H1 (cell line): ENCODE data around the gene STXBP6. TPM values are rescaled to one million over a fixed set of nuclear protein-coding genes. Genes with fewer than 3 reads are reported as not detected.

Experiments used
- CTCF ChIA-PET: fragments of 300-600 bp; sonication (Branson Sonifier 250); formaldehyde crosslinking; loops from one replicate; lab custom pipeline; 2021; ENCODE audit not compliant: partially characterized antibody; lab: Charles Lee
- POLR2A ChIA-PET: fragments of 300-600 bp; sonication (Branson Sonifier 250); formaldehyde crosslinking; loops from one replicate; lab custom pipeline; 2021; ENCODE audit warnings: inconsistent platforms; ENCODE audit not compliant: partially characterized antibody; lab: Charles Lee
- DNase-seq, 2 experiments: peaks; one replicate each; pipeline versions ENCODE4 v3.0.0 to v3.0.0-alpha.2; 2010 to 2022; ENCODE audit warnings: low spot score in 2 of 2, low read depth in 1 of 2, mixed read lengths in 1 of 2
- FAIRE-seq: peaks from 2 replicates; lab custom pipeline; 2011; peaks lifted over from hg19 to GRCh38; lab: Jason Lieb, UNC
- H2AFZ ChIP-seq: 2 replicates; pipeline ENCODE4 v1.8.1; 2012; ENCODE audit warnings: low read length, inconsistent platforms
- H2AK5ac ChIP-seq: 2 replicates; pipeline ENCODE4 v1.6.1; 2013; ENCODE audit warnings: low read depth, low read length
- H2BK120ac ChIP-seq: replicated peaks from 2 replicates; pipeline ENCODE3; 2013; ENCODE audit warnings: low read depth, low read length, inconsistent platforms
- H2BK12ac ChIP-seq: 2 replicates; pipeline ENCODE4 v1.6.1; 2013; ENCODE audit warnings: low read depth, low read length
- H2BK15ac ChIP-seq: 2 replicates; pipeline ENCODE4 v1.6.1; 2013; ENCODE audit warnings: low read length
- H2BK20ac ChIP-seq: 2 replicates; pipeline ENCODE4 v1.6.1; 2013; ENCODE audit warnings: low read length
- H2BK5ac ChIP-seq: 2 replicates; pipeline ENCODE4 v1.6.1; 2013; ENCODE audit warnings: low read depth, low read length
- H3K14ac ChIP-seq: 2 replicates; pipeline ENCODE4 v1.6.1; 2013; ENCODE audit warnings: inconsistent platforms; ENCODE audit not compliant: insufficient read length
- H3K18ac ChIP-seq: 2 replicates; pipeline ENCODE4 v1.6.1; 2013; ENCODE audit warnings: low read length; ENCODE audit errors: extremely low read depth
- H3K23ac ChIP-seq: 2 replicates; pipeline ENCODE4 v1.6.1; 2013; ENCODE audit warnings: inconsistent platforms; ENCODE audit not compliant: insufficient read length
- H3K23me2 ChIP-seq: 2 replicates; pipeline ENCODE4 v1.6.1; 2013; ENCODE audit warnings: low read depth, low read length
- H3K27ac ChIP-seq: 2 replicates; pipeline ENCODE4 v1.6.1; 2011; ENCODE audit warnings: low read depth, low read length, inconsistent platforms
- H3K27me3 ChIP-seq, 4 experiments: replicated peaks in 1 of 4; 1 replicate in 1 of 4; 2 replicates in 3 of 4; pipeline versions ENCODE4 v1.6.1 to v1.8.1; 2011 to 2013; ENCODE audit warnings: low read length in 3 of 4, mild to moderate bottlenecking in 3 of 4, inconsistent platforms in 2 of 4, mixed read lengths in 2 of 4, moderate library complexity in 1 of 4; ENCODE audit not compliant: control insufficient read depth in 3 of 4, insufficient read depth in 3 of 4; ENCODE audit errors: extremely low read depth in 1 of 4
- H3K36me3 ChIP-seq, 4 experiments: 2 replicates each; pipeline versions ENCODE4 v1.6.1 to v1.8.1; 2011 to 2013; ENCODE audit warnings: mild to moderate bottlenecking in 4 of 4, low read length in 3 of 4, moderate library complexity in 2 of 4, control low read depth in 1 of 4, inconsistent platforms in 1 of 4; ENCODE audit not compliant: insufficient read depth in 4 of 4, control insufficient read depth in 2 of 4
- H3K4ac ChIP-seq: replicated peaks from 2 replicates; pipeline ENCODE3; 2013; ENCODE audit warnings: low read length, low read depth, mixed read lengths, inconsistent platforms; ENCODE audit not compliant: insufficient read length
- H3K4me1 ChIP-seq, 4 experiments: replicated peaks in 1 of 4; 1 replicate in 1 of 4; 2 replicates in 3 of 4; pipeline versions ENCODE4 v1.6.1 to v1.8.1; 2011 to 2013; ENCODE audit warnings: low read length in 3 of 4, inconsistent platforms in 2 of 4, mixed read lengths in 1 of 4; ENCODE audit not compliant: insufficient read depth in 4 of 4, control insufficient read depth in 3 of 4
- H3K4me2 ChIP-seq, 2 experiments: 2 replicates each; pipeline versions ENCODE4 v1.6.1 to v1.8.1; 2011 to 2013; ENCODE audit warnings: low read depth in 2 of 2, low read length in 2 of 2, control low read depth in 1 of 2, inconsistent platforms in 1 of 2, mild to moderate bottlenecking in 1 of 2; ENCODE audit not compliant: insufficient read depth in 1 of 2
- H3K4me3 ChIP-seq, 4 experiments: fragments of 200-600, 300-600 bp in 1 of 4; sonication (generic), shearing (Covaris generic), sonication (Bioruptor Twin) in 1 of 4; 2 replicates each; pipeline versions ENCODE4 v1.5.1 to v1.8.1; 2011 to 2016; ENCODE audit warnings: low read length in 4 of 4, low read depth in 3 of 4, control low read depth in 2 of 4, inconsistent platforms in 2 of 4, mild to moderate bottlenecking in 2 of 4, mixed read lengths in 1 of 4, moderate library complexity in 1 of 4; ENCODE audit not compliant: insufficient read depth in 2 of 4; ENCODE audit errors: extremely low read depth in 1 of 4
- H3K56ac ChIP-seq: replicated peaks from 2 replicates; pipeline ENCODE3; 2013; ENCODE audit warnings: low read depth, mild to moderate bottlenecking, mixed read lengths, low read length, inconsistent platforms; ENCODE audit not compliant: insufficient read length
- H3K79me1 ChIP-seq: 2 replicates; pipeline ENCODE4 v1.6.1; 2013; ENCODE audit warnings: low read depth, low read length, control low read depth
- H3K79me2 ChIP-seq, 2 experiments: 2 replicates each; pipeline versions ENCODE4 v1.6.1 to v1.8.1; 2012 to 2013; ENCODE audit warnings: low read length in 2 of 2, mild to moderate bottlenecking in 2 of 2, inconsistent platforms in 1 of 2; ENCODE audit not compliant: insufficient read depth in 2 of 2, control insufficient read depth in 1 of 2
- H3K9ac ChIP-seq, 4 experiments: replicated peaks in 1 of 4; 1 replicate in 1 of 4; 2 replicates in 3 of 4; pipeline versions ENCODE4 v1.6.1 to v1.8.1; 2011 to 2013; ENCODE audit warnings: low read depth in 3 of 4, low read length in 3 of 4, control low read depth in 2 of 4, mild to moderate bottlenecking in 2 of 4, moderate library complexity in 2 of 4, inconsistent platforms in 1 of 4; ENCODE audit errors: extremely low read depth in 1 of 4
- H3K9me3 ChIP-seq, 2 experiments: 2 replicates each; pipeline versions ENCODE4 v1.6.1 to v1.8.1; 2012 to 2013; ENCODE audit warnings: mild to moderate bottlenecking in 2 of 2, moderate library complexity in 2 of 2, control low read depth in 1 of 2, inconsistent platforms in 1 of 2, low read depth in 1 of 2, low read length in 1 of 2, mixed read lengths in 1 of 2; ENCODE audit not compliant: insufficient read depth in 2 of 2
- H4K20me1 ChIP-seq, 2 experiments: replicated peaks in 1 of 2; 2 replicates each; pipeline versions ENCODE3 to v1.8.1; 2011 to 2013; ENCODE audit warnings: inconsistent platforms in 2 of 2, low read length in 2 of 2, mild to moderate bottlenecking in 1 of 2; ENCODE audit not compliant: insufficient read depth in 2 of 2, control insufficient read depth in 1 of 2
- H4K5ac ChIP-seq: 2 replicates; pipeline ENCODE4 v1.6.1; 2013; ENCODE audit warnings: low read length, low read depth, mixed read lengths, inconsistent platforms; ENCODE audit not compliant: insufficient read length
- H4K8ac ChIP-seq: 2 replicates; pipeline ENCODE4 v1.8.0; 2013; ENCODE audit warnings: mild to moderate bottlenecking, moderate library complexity, low read length, inconsistent platforms; ENCODE audit not compliant: insufficient read depth; ENCODE audit errors: extremely low read depth
- H4K91ac ChIP-seq: replicated peaks from 2 replicates; pipeline ENCODE3; 2013; ENCODE audit warnings: low read length, mixed read lengths, inconsistent platforms; ENCODE audit not compliant: insufficient read length
- BCL11A ChIP-seq, 2 experiments: IDR thresholded peaks; one replicate each; pipeline ENCODE4 v1.6.1; 2011; ENCODE audit warnings: low read depth in 2 of 2, low read length in 2 of 2, mild to moderate bottlenecking in 2 of 2
- BRCA1 ChIP-seq: IDR thresholded peaks from 2 replicates; pipeline ENCODE4 v1.6.1; 2012; ENCODE audit warnings: low read depth, low read length, improper control_type of control experiment
- MAX ChIP-seq: IDR thresholded peaks from 2 replicates; pipeline ENCODE4 v1.6.1; 2012; ENCODE audit warnings: inconsistent platforms
- SAP30 ChIP-seq: fragments of 300-600 bp; sonication (generic); IDR thresholded peaks from 2 replicates; pipeline ENCODE4 v1.7.1; 2012; ENCODE audit warnings: low read length, moderate library complexity, mild to moderate bottlenecking, inconsistent platforms; ENCODE audit not compliant: insufficient read depth, insufficient replicate concordance
- WGBS, 2 experiments: shearing (Covaris generic) in 1 of 2; methylation state at CpG; one replicate each; pipeline versions ENCODE4 v1.1.6 to v1.1.7; 2013 to 2015; ENCODE audit warnings: low lambda C conversion rate in 2 of 2, mixed read lengths in 2 of 2, inconsistent platforms in 1 of 2, low coverage in 1 of 2, missing lambda C conversion rate in 1 of 2; ENCODE audit not compliant: insufficient replicate concordance in 2 of 2, insufficient coverage in 1 of 2, insufficient read length in 1 of 2; ENCODE audit errors: extremely low coverage in 1 of 2, missing lambda C conversion rate in 1 of 2; 5-methylcytosine and 5-hydroxymethylcytosine counted together
- polyA plus RNA-seq, 7 experiments: library from polyadenylated mRNA; depleted of rRNA in 3 of 7; stranded (reverse) in 5 of 7; unstranded in 2 of 7; fragments of >200 nt in 5 of 7; fragments of 200-250 nt in 2 of 7; gene quantifications; 1 replicate in 5 of 7; 2 replicates in 1 of 7; 4 replicates in 1 of 7; pipeline versions ENCODE4 v1.2.1 to v1.2.3, GENCODE V29; 2011 to 2013; ENCODE audit warnings: missing spikeins in 2 of 7, mixed read lengths in 2 of 7
- total RNA-seq: library from RNA; stranded (reverse); fragmentation: NEBNext Ultra II Directional; extraction: Animal tissue kit (Norgen Biotek cat#: 25700); gene quantifications from 2 replicates; pipeline ENCODE4 v1.2.1, GENCODE V29; 2021

The STXBP6 gene
- total and polyA plus RNA-seq, 2 of the 8 experiments (the other 6 are each of a cell fraction or from before 2014, with no cell fraction given): 9.4 to 18.1 TPM

- POLR2A ChIA-PET: interaction anchor here (1.1 kb wide), 1 partner anchor 36 kb away, joined by 3 read pairs; no protein-coding TSS in a partner anchor
- no peak overlapping the region for H3K56ac ChIP-seq
- H4K5ac ChIP-seq: no peak overlapping the region
- no peak overlapping the region for H3K4me3 ChIP-seq
- H3K79me1 ChIP-seq: no peaks in the 10 kb centered on the region
- H2BK15ac ChIP-seq: no peak overlapping the region
- no peaks in the 10 kb centered on the region; a peak in 4 of 7 replicates for H3K4me1 ChIP-seq
- DNase-seq (no peak), FAIRE-seq (no peak)
- 86% methylated on average over 5 of the region's 5 CpGs; no CpG with 5 or more reads in 1 of the 2 experiments for WGBS, 2 experiments
- H3K27ac ChIP-seq: no peak overlapping the region
- H2BK5ac ChIP-seq: no peak overlapping the region
- no peak overlapping the region for H3K23ac ChIP-seq
- no peak overlapping the region for H2AK5ac ChIP-seq
- peak overlapping the region in 1 of 4 experiments; percentile 34; a peak in 1 of 7 replicates for H3K9ac ChIP-seq
- no peak overlapping the region for H3K4me2 ChIP-seq
- no peak overlapping the region for H4K8ac ChIP-seq
- no peak overlapping the region for H4K91ac ChIP-seq
- H3K36me3 ChIP-seq: no peaks in the 10 kb centered on the region
- no peak overlapping the region for H2AFZ ChIP-seq
- no peaks in the 10 kb centered on the region for H4K20me1 ChIP-seq
- H2BK120ac ChIP-seq: peak overlapping the region; percentile 59
- no peak overlapping the region for H3K14ac ChIP-seq
- no peak overlapping the region for H2BK12ac ChIP-seq
- H3K23me2 ChIP-seq: no peaks in the 10 kb centered on the region
- H3K79me2 ChIP-seq: no peaks in the 10 kb centered on the region
- TF ChIP-seq BCL11A (IDR thresholded peaks at IDR 0.05; ENCODE audit: low read depth in 2 of 2, low read length in 2 of 2) (no peak), SAP30 (no peak), BRCA1 (no peak), MAX (no peak)
- TF ChIP-seq, all 59 proteins: peak for 0
- H2BK20ac ChIP-seq: no peak overlapping the region
- no peaks in the 10 kb centered on the region for H3K27me3 ChIP-seq
- no peaks in the 10 kb centered on the region for H3K9me3 ChIP-seq
- no peak overlapping the region for H3K4ac ChIP-seq
- CTCF ChIA-PET: interaction anchor here (1.2 to 1.5 kb wide), 3 partner anchors 13 to 117 kb away, joined by 3 to 4 read pairs (median 3); no protein-coding TSS in a partner anchor
- H3K18ac ChIP-seq: no peak overlapping the region
These were observed 124.1 kb downstream of the STXBP6 start for GRCh38 chr14:24925771-24926374.
